ENCODE data around the gene SLC30A3. TPM values are rescaled to one million over a fixed set of nuclear protein-coding genes. Genes with fewer than 3 reads are reported as not detected.

The SLC30A3 gene
- total RNA-seq, 1 donor from 2014 or later, result not detected

GRCh38 chr2:27256855-27257454, 5.9 kb downstream of the SLC30A3 start:
- DNase-seq (ENCODE audit: low read depth), result no peak
- no peak for TF ChIP-seq CTCF (conservative IDR thresholded peaks at IDR 0.05; ENCODE audit: low read depth, low read length)
- H3K4me3 ChIP-seq (ENCODE audit: low read depth, low read length), result no peak overlapping the region

GRCh38 chr2:27255660-27256059, 7.2 kb downstream of the SLC30A3 start:
- no peak overlapping the region for H3K4me3 ChIP-seq (ENCODE audit: low read depth, low read length)
- DNase-seq (ENCODE audit: low read depth), result no peak
- TF ChIP-seq CTCF (conservative IDR thresholded peaks at IDR 0.05; ENCODE audit: low read depth, low read length), result no peak

- TF ChIP-seq CTCF (conservative IDR thresholded peaks at IDR 0.05; ENCODE audit: low read depth, low read length), result no peak
- H3K4me3 ChIP-seq (ENCODE audit: low read depth, low read length), result no peak overlapping the region
- no peak for DNase-seq (ENCODE audit: low read depth)
These were observed 7.7 kb downstream of the SLC30A3 start for GRCh38 chr2:27255187-27255586.

- no peak overlapping the region for H3K4me3 ChIP-seq (ENCODE audit: low read depth, low read length)
- TF ChIP-seq CTCF (conservative IDR thresholded peaks at IDR 0.05; ENCODE audit: low read depth, low read length), result no peak
- no peak for DNase-seq (ENCODE audit: low read depth)
These were observed 11.1 kb downstream of the SLC30A3 start for GRCh38 chr2:27251766-27252165.

- no peak overlapping the region for H3K4me3 ChIP-seq (ENCODE audit: low read depth, low read length)
- DNase-seq (ENCODE audit: low read depth), result no peak
- TF ChIP-seq CTCF (conservative IDR thresholded peaks at IDR 0.05; ENCODE audit: low read depth, low read length), result no peak
These were observed 12.0 kb downstream of the SLC30A3 start for GRCh38 chr2:27250652-27251379.

GRCh38 chr2:27249891-27250651, 12.8 kb downstream of the SLC30A3 start:
- DNase-seq (ENCODE audit: low read depth), result no peak
- TF ChIP-seq CTCF (conservative IDR thresholded peaks at IDR 0.05; ENCODE audit: low read depth, low read length), result peak; percentile 87
- H3K4me3 ChIP-seq (ENCODE audit: low read depth, low read length), result no peak overlapping the region

Data from epithelial cell of proximal tubule (primary cell).